Measurements from ENCODE around the gene TPGS2. TPM values are rescaled to one million over a fixed set of nuclear protein-coding genes. Genes with fewer than 3 reads are reported as not detected.

Gene TPGS2
- total and polyA plus RNA-seq, 5 donors from 2014 or later = 45.6 to 107 (median 72.4) TPM

DNA sequence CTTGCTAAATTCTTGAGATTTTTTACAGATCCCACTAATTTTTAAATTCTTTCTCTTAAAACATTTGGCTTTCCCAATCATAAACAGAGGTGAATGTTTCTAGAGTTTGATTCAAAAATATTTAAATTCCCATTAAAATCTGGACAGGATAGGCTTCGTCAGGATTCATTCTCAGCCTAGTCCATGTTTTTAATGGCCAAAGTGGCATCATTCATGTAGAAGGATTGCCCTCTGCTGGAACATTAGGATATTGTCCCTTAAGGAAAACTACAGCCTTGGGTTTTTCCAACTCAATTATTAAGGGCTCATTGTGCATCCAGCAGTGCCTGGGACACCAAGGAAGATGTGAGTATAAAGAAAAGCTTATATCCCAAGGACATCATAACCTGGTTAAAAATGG is 71.7 kb downstream of the TPGS2 start:
- Mint-ChIP-seq H3K27me3 (no peaks in the 10 kb centered on the region), H3K27ac (no peak overlapping the region), H3K4me1 (no peaks in the 10 kb centered on the region), H3K9me3 (no peaks in the 10 kb centered on the region), H3K36me3 (no peaks in the 10 kb centered on the region), H3K4me3 (no peak overlapping the region)
- Histone ChIP-seq H3K9me3 (ENCODE audit: control insufficient read depth in 2 of 2, low read length in 2 of 2) (no peaks in the 10 kb centered on the region), H3K4me3 (ENCODE audit: low read depth, low read length) (no peak overlapping the region), H3K4me1 (ENCODE audit: control insufficient read depth, insufficient read depth, low read length, poor library complexity, severe bottlenecking) (no peaks in the 10 kb centered on the region), H3K36me3 (ENCODE audit: control insufficient read depth, insufficient read depth, low read length) (no peaks in the 10 kb centered on the region), H3K27me3 (ENCODE audit: control insufficient read depth, insufficient read depth, low read length) (no peaks in the 10 kb centered on the region), H3K27ac (ENCODE audit: insufficient read depth, low read length, poor library complexity, severe bottlenecking) (no peak overlapping the region)
- ATAC-seq (ENCODE audit: low read depth in 2 of 2) = no peak
- DNase-seq = no peak

GRCh38 chr18:36756242-36756641 is 72.6 kb downstream of the TPGS2 start:
- Histone ChIP-seq H3K36me3 (ENCODE audit: control insufficient read depth, insufficient read depth, low read length) (no peaks in the 10 kb centered on the region), H3K4me1 (ENCODE audit: control insufficient read depth, insufficient read depth, low read length, poor library complexity, severe bottlenecking) (no peaks in the 10 kb centered on the region), H3K9me3 (ENCODE audit: control insufficient read depth in 2 of 2, low read length in 2 of 2) (no peaks in the 10 kb centered on the region), H3K27ac (ENCODE audit: insufficient read depth, low read length, poor library complexity, severe bottlenecking) (no peak overlapping the region), H3K4me3 (ENCODE audit: low read depth, low read length) (no peak overlapping the region), H3K27me3 (ENCODE audit: control insufficient read depth, insufficient read depth, low read length) (no peaks in the 10 kb centered on the region)
- no peak overlapping the region for H3K27ac Mint-ChIP-seq
- no peak for DNase-seq
- H3K4me3 Mint-ChIP-seq = no peak overlapping the region
- no peak for ATAC-seq (ENCODE audit: low read depth in 2 of 2)
- no peaks in the 10 kb centered on the region for H3K27me3 Mint-ChIP-seq
- H3K36me3 Mint-ChIP-seq = no peaks in the 10 kb centered on the region
- no peaks in the 10 kb centered on the region for H3K4me1 Mint-ChIP-seq
- H3K9me3 Mint-ChIP-seq = no peaks in the 10 kb centered on the region

DNA sequence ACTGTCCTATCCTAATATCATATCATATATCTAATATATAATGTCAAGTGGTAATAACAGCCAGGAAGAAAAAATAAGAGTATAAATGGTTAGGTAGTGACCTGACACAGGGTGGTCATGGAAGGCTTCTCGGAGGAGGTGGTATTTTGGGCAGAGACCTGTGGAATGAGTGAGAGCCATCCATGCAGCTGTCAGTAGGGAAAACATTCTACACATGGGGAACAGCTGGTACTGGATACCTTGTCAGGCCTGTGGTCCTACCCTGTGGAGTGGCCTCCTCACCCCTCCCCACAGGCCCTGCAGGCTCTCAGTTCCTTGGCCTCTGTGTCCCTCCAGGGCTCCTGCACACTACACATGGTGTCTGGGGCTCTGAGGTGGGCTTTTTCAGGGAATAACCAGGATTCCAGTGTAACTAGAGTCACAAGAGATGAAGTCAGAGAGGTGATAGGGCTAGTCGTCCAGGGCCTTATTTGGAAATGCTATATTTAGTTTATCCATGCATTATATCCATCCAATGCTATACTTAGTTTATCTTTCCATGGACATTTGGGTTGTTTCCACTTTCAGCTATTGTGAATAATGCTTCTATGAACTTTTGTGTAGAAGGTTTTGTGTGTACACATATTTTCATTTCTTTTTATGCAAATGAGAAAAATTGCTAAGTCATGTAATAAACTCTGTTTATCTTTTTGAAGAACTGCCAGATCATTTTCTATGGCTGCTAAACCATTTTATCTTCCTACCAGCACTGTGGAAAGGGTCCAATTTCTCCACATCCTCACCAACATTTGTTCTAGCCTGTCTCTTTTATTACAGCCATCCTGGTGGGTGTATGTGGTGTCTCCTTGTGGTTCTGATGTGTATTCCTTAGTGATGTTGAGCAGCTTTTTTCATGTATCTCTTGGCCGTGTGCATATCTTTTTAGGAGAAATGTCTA is 75.6 kb downstream of the TPGS2 start:
- peaks cover 6% of the 10 kb centered on the region for H3K27me3 Mint-ChIP-seq
- Histone ChIP-seq H3K36me3 (ENCODE audit: control insufficient read depth, insufficient read depth, low read length) (no peaks in the 10 kb centered on the region), H3K27ac (ENCODE audit: insufficient read depth, low read length, poor library complexity, severe bottlenecking) (no peak overlapping the region), H3K27me3 (ENCODE audit: control insufficient read depth, insufficient read depth, low read length) (no peaks in the 10 kb centered on the region), H3K4me1 (ENCODE audit: control insufficient read depth, insufficient read depth, low read length, poor library complexity, severe bottlenecking) (no peaks in the 10 kb centered on the region), H3K9me3 (ENCODE audit: control insufficient read depth in 2 of 2, low read length in 2 of 2) (no peaks in the 10 kb centered on the region), H3K4me3 (ENCODE audit: low read depth, low read length) (no peak overlapping the region)
- DNase-seq (no peak), ATAC-seq (ENCODE audit: low read depth in 2 of 2) (no peak)
- peaks cover 0 to 3% (median 0%) of the 10 kb centered on the region in 7 donors for H3K9me3 Mint-ChIP-seq
- H3K4me1 Mint-ChIP-seq = no peaks in the 10 kb centered on the region
- H3K4me3 Mint-ChIP-seq = no peak overlapping the region
- no peak overlapping the region for H3K27ac Mint-ChIP-seq
- H3K36me3 Mint-ChIP-seq = no peaks in the 10 kb centered on the region

- peaks cover 0 to 3% (median 0%) of the 10 kb centered on the region in 7 donors for H3K9me3 Mint-ChIP-seq
- H3K36me3 Mint-ChIP-seq = no peaks in the 10 kb centered on the region
- Histone ChIP-seq H3K4me1 (ENCODE audit: control insufficient read depth, insufficient read depth, low read length, poor library complexity, severe bottlenecking) (no peaks in the 10 kb centered on the region), H3K27me3 (ENCODE audit: control insufficient read depth, insufficient read depth, low read length) (no peaks in the 10 kb centered on the region), H3K27ac (ENCODE audit: insufficient read depth, low read length, poor library complexity, severe bottlenecking) (no peak overlapping the region), H3K9me3 (ENCODE audit: control insufficient read depth in 2 of 2, low read length in 2 of 2) (no peaks in the 10 kb centered on the region), H3K36me3 (ENCODE audit: control insufficient read depth, insufficient read depth, low read length) (no peaks in the 10 kb centered on the region), H3K4me3 (ENCODE audit: low read depth, low read length) (no peak overlapping the region)
- no peak overlapping the region for H3K4me3 Mint-ChIP-seq
- ATAC-seq (ENCODE audit: low read depth in 2 of 2) (no peak), DNase-seq (no peak)
- no peak overlapping the region for H3K27ac Mint-ChIP-seq
- H3K4me1 Mint-ChIP-seq = no peaks in the 10 kb centered on the region
- peaks cover 10% of the 10 kb centered on the region for H3K27me3 Mint-ChIP-seq
These were observed 83.4 kb downstream of the TPGS2 start for GRCh38 chr18:36745219-36745975.

DNA sequence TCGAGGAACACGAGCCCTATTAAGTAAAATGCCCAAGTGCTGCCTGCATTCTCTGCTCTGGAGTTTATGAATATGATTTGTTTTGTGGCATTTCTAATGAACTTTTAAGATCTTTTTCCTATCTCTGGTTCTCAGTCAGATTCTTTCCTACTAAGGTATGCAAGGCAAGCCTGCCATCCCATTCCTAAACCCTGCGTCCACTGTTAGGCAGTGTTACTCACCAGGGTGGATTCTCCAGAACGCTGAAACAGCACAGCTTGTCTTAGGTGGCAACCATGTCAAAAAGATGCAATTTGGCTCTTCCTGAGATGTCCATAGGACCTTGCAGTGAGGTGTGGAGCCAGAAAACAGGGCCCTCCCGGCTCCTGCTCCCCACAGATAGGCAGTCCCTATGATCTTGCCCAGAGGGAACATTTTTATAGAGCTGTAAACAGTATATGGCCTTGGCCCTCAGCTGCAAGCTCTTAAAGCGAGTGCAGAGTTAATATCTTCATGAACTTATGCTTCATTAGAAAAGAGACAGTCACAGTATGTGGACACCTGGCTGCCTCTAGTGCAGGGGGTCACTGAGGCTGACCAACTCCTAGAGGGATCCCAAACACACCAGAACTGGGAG is 84.4 kb downstream of the TPGS2 start:
- Histone ChIP-seq H3K9me3 (ENCODE audit: control insufficient read depth in 2 of 2, low read length in 2 of 2) (no peaks in the 10 kb centered on the region), H3K27me3 (ENCODE audit: control insufficient read depth, insufficient read depth, low read length) (no peaks in the 10 kb centered on the region), H3K4me1 (ENCODE audit: control insufficient read depth, insufficient read depth, low read length, poor library complexity, severe bottlenecking) (no peaks in the 10 kb centered on the region), H3K27ac (ENCODE audit: insufficient read depth, low read length, poor library complexity, severe bottlenecking) (no peak overlapping the region), H3K36me3 (ENCODE audit: control insufficient read depth, insufficient read depth, low read length) (no peaks in the 10 kb centered on the region), H3K4me3 (ENCODE audit: low read depth, low read length) (no peak overlapping the region)
- Mint-ChIP-seq H3K36me3 (no peaks in the 10 kb centered on the region), H3K27ac (no peak overlapping the region), H3K4me3 (no peak overlapping the region), H3K4me1 (no peaks in the 10 kb centered on the region), H3K27me3 (peaks cover 9% of the 10 kb centered on the region), H3K9me3 (peaks cover 0 to 1% (median 0%) of the 10 kb centered on the region in 7 donors)
- no peak for DNase-seq
- ATAC-seq (ENCODE audit: low read depth in 2 of 2) = no peak

Other genes starting within 250 kb of the TPGS2 start
- 15.4 TPM for gene KIAA1328, start 125 bp upstream of the TPGS2 start, total RNA-seq
- gene KIAA1328, start 125 bp upstream of the TPGS2 start, polyA plus RNA-seq = 10 to 100 TPM in 1 of 4 donors, 1 to 10 TPM in 3; 7.9 to 10.2 (median 8.4) TPM